IMR-90 (cell line): ENCODE measurements around the gene RCAN2. TPM values are rescaled to one million over a fixed set of nuclear protein-coding genes. Genes with fewer than 3 reads are reported as not detected.

Source experiments
- ATAC-seq: fragments of 200-7000 bp; cut with Tn5 transposase; 2 replicates; pipeline ENCODE4 v1.9.1; 2020; ENCODE audit warnings: low read depth, mild to moderate bottlenecking, moderate library complexity
- BruUV-seq: library from RNA; stranded (reverse); fragments of 400-500 nt; replicated peaks from 2 replicates; lab custom pipeline; 2021; lab: Mats Ljungman, UMichigan
- CTCF ChIA-PET: fragments of 300-600 bp; formaldehyde crosslinking; extraction: SDS; loops from one replicate; lab custom pipeline; 2021; ENCODE audit warnings: antibody characterized with exemption; lab: Yijun Ruan, JAX
- POLR2A ChIA-PET: fragments of 300-600 bp; sonication (Branson Sonifier 250); formaldehyde crosslinking; loops from one replicate; lab custom pipeline; 2022; ENCODE audit warnings: antibody characterized with exemption; ENCODE audit not compliant: unreplicated experiment; lab: Charles Lee
- DNase-seq: peaks from one replicate; pipeline ENCODE4 v3.0.0; 2013
- H2AFZ ChIP-seq: replicated peaks from 2 replicates; pipeline ENCODE3; 2013; ENCODE audit warnings: low read length, mild to moderate bottlenecking; ENCODE audit not compliant: poor library complexity
- H2AK5ac ChIP-seq: 2 replicates; pipeline ENCODE4 v1.6.1; 2013; ENCODE audit warnings: low read depth, low read length, inconsistent platforms
- H2AK9ac ChIP-seq: replicated peaks from 2 replicates; pipeline ENCODE3; 2013; ENCODE audit warnings: mild to moderate bottlenecking, low read depth, low read length, moderate library complexity; ENCODE audit not compliant: poor library complexity
- H2BK120ac ChIP-seq: 2 replicates; pipeline ENCODE4 v1.6.1; 2013; ENCODE audit warnings: low read depth, low read length, inconsistent platforms
- H2BK15ac ChIP-seq: 3 replicates; pipeline ENCODE4 v1.6.1; 2013; ENCODE audit warnings: low read depth, low read length, inconsistent platforms
- H2BK20ac ChIP-seq: 2 replicates; pipeline ENCODE4 v1.6.1; 2013; ENCODE audit warnings: low read depth, mild to moderate bottlenecking, inconsistent platforms, low read length, moderate library complexity
- H2BK5ac ChIP-seq: 2 replicates; pipeline ENCODE4 v1.6.1; 2013; ENCODE audit warnings: mild to moderate bottlenecking, low read depth, low read length, inconsistent platforms; ENCODE audit not compliant: poor library complexity, severe bottlenecking
- H3K14ac ChIP-seq: replicated peaks from 2 replicates; pipeline ENCODE4 v1.6.1; 2013; ENCODE audit warnings: low read depth, low read length, inconsistent platforms
- H3K18ac ChIP-seq: 2 replicates; pipeline ENCODE4 v1.6.1; 2013; ENCODE audit warnings: low read depth, low read length, control low read depth
- H3K23ac ChIP-seq: 2 replicates; pipeline ENCODE4 v1.6.1; 2013; ENCODE audit warnings: low read depth, low read length, inconsistent platforms
- H3K27ac ChIP-seq: 2 replicates; pipeline ENCODE4 v1.5.1; 2013; ENCODE audit warnings: mild to moderate bottlenecking, control low read depth, low read length; ENCODE audit not compliant: insufficient read depth
- H3K27me3 ChIP-seq: 2 replicates; pipeline ENCODE4 v1.6.1; 2013; ENCODE audit warnings: low read length; ENCODE audit not compliant: control insufficient read depth, insufficient read depth
- H3K36me3 ChIP-seq: 2 replicates; pipeline ENCODE4 v1.6.1; 2013; ENCODE audit warnings: low read length, mixed read lengths; ENCODE audit not compliant: control insufficient read depth, insufficient read depth
- H3K4ac ChIP-seq: 2 replicates; pipeline ENCODE4 v1.6.1; 2013; ENCODE audit warnings: low read depth, low read length, inconsistent platforms
- H3K4me1 ChIP-seq: 2 replicates; pipeline ENCODE4 v1.6.1; 2013; ENCODE audit warnings: low read length, mixed read lengths; ENCODE audit not compliant: control insufficient read depth, insufficient read depth
- H3K4me2 ChIP-seq: 2 replicates; pipeline ENCODE4 v1.6.1; 2013; ENCODE audit warnings: low read depth, mild to moderate bottlenecking, control low read depth, low read length, moderate library complexity
- H3K4me3 ChIP-seq: 2 replicates; pipeline ENCODE4 v1.5.1; 2013; ENCODE audit warnings: low read depth, mild to moderate bottlenecking, control low read depth, low read length, moderate library complexity; ENCODE audit not compliant: insufficient read depth
- H3K56ac ChIP-seq: 2 replicates; pipeline ENCODE4 v1.6.1; 2013; ENCODE audit warnings: low read length, inconsistent platforms; ENCODE audit not compliant: insufficient read depth; ENCODE audit errors: extremely low read depth
- H3K79me1 ChIP-seq, 2 experiments: 2 replicates each; pipeline ENCODE4 v1.6.1; 2013; ENCODE audit warnings: low read length in 2 of 2, inconsistent platforms in 1 of 2, low read depth in 1 of 2
- H3K9ac ChIP-seq: 2 replicates; pipeline ENCODE4 v1.6.1; 2013; ENCODE audit warnings: low read depth, low read length, control low read depth
- H3K9me1 ChIP-seq: 2 replicates; pipeline ENCODE4 v1.6.1; 2013; ENCODE audit warnings: low read length, inconsistent platforms; ENCODE audit not compliant: insufficient read depth
- H3K9me3 ChIP-seq: 2 replicates; pipeline ENCODE4 v1.6.1; 2013; ENCODE audit warnings: low read length; ENCODE audit not compliant: control insufficient read depth, insufficient read depth
- H4K20me1 ChIP-seq: 2 replicates; pipeline ENCODE4 v1.6.1; 2013; ENCODE audit warnings: low read length, inconsistent platforms; ENCODE audit not compliant: insufficient read depth
- H4K5ac ChIP-seq: 2 replicates; pipeline ENCODE4 v1.6.1; 2013; ENCODE audit warnings: mild to moderate bottlenecking, low read depth, low read length, control low read depth
- H4K8ac ChIP-seq, 2 experiments: 2 replicates each; pipeline ENCODE4 v1.6.1; 2013; ENCODE audit warnings: low read depth in 2 of 2, low read length in 2 of 2, control low read depth in 1 of 2, inconsistent platforms in 1 of 2
- H4K91ac ChIP-seq: 2 replicates; pipeline ENCODE4 v1.6.1; 2013; ENCODE audit warnings: low read depth, low read length, inconsistent platforms; ENCODE audit not compliant: insufficient read depth
- BHLHE40 ChIP-seq: fragments of 150-350 bp; IDR thresholded peaks from 2 replicates; pipeline ENCODE4 v1.6.1; 2016; ENCODE audit warnings: mild to moderate bottlenecking, low read depth, low read length
- CEBPB ChIP-seq: IDR thresholded peaks from 2 replicates; pipeline ENCODE4 v1.6.1; 2012; ENCODE audit warnings: low read depth, low read length, improper control_type of control experiment
- CTCF ChIP-seq: conservative IDR thresholded peaks from 2 replicates; pipeline ENCODE4 v1.5.1; 2012; ENCODE audit warnings: mild to moderate bottlenecking, low read depth, low read length, improper control_type of control experiment
- ELK1 ChIP-seq: fragments of 150-350 bp; IDR thresholded peaks from 2 replicates; pipeline ENCODE4 v1.6.1; 2016; ENCODE audit warnings: low read depth, mild to moderate bottlenecking, low read length, moderate library complexity, borderline replicate concordance
- MAZ ChIP-seq: IDR thresholded peaks from 2 replicates; pipeline ENCODE4 v1.6.1; 2012; ENCODE audit warnings: low read depth, mild to moderate bottlenecking, low read length, improper control_type of control experiment, moderate library complexity, borderline replicate concordance
- MXI1 ChIP-seq: IDR thresholded peaks from 2 replicates; pipeline ENCODE4 v1.6.1; 2012; ENCODE audit warnings: low read depth, mild to moderate bottlenecking, low read length, moderate library complexity, borderline replicate concordance
- NFE2L2 ChIP-seq: fragments of 150-350 bp; IDR thresholded peaks from 2 replicates; pipeline ENCODE4 v1.6.1; 2016; ENCODE audit warnings: low read depth, mild to moderate bottlenecking, low read length
- POLR2A ChIP-seq: IDR thresholded peaks from 2 replicates; pipeline ENCODE4 v1.6.1; 2012; ENCODE audit warnings: mild to moderate bottlenecking, low read depth, low read length
- RAD21 ChIP-seq: IDR thresholded peaks from 2 replicates; pipeline ENCODE4 v1.6.1; 2012; ENCODE audit warnings: low read length, improper control_type of control experiment
- RCOR1 ChIP-seq: IDR thresholded peaks from 2 replicates; pipeline ENCODE4 v1.6.1; 2012; ENCODE audit warnings: mild to moderate bottlenecking, low read length, improper control_type of control experiment; ENCODE audit not compliant: insufficient replicate concordance
- RFX5 ChIP-seq: IDR thresholded peaks from 2 replicates; pipeline ENCODE4 v1.8.0; 2012; ENCODE audit warnings: low read depth, mild to moderate bottlenecking, low read length, moderate library complexity
- SMC3 ChIP-seq: fragments of 150-350 bp; IDR thresholded peaks from 2 replicates; pipeline ENCODE4 v1.6.1; 2016; ENCODE audit warnings: low read depth, mild to moderate bottlenecking, antibody characterized with exemption, low read length, moderate library complexity
- WGBS, 2 experiments: methylation state at CpG; one replicate each; pipeline versions ENCODE4 v1.1.5 to v1.1.7; 2013; ENCODE audit warnings: missing lambda C conversion rate in 2 of 2; ENCODE audit not compliant: insufficient read length in 1 of 2; ENCODE audit errors: extremely low coverage in 2 of 2; 5-methylcytosine and 5-hydroxymethylcytosine counted together
- dilution Hi-C: fragments of 300-500 bp; cut with HindIII; formaldehyde crosslinking; loops from one replicate; pipeline ENCODE4 v1.14.3; 2018; ENCODE audit warnings: low sequenced_read_pairs; ENCODE audit not compliant: unreplicated experiment
- in situ Hi-C: fragments of 300-500 bp; cut with MboI; formaldehyde crosslinking; loops from 3 replicates; pipeline ENCODE4 v1.14.3; 2019; ENCODE audit warnings: low sequenced_read_pairs, inconsistent platforms, mixed read lengths
- intact Hi-C: fragments of 100-400 bp; cut with micrococcal nuclease; formaldehyde crosslinking; loops from 2 replicates; pipeline ENCODE4 v1.10.0; 2022
- polyA plus RNA-seq, 3 experiments: library from polyadenylated mRNA; depleted of rRNA; stranded (reverse); fragments of >200 nt; gene quantifications; 2 replicates each; pipeline ENCODE4 v1.2.3, GENCODE V29; 2012; ENCODE audit warnings: low replicate concordance in 1 of 3
- total RNA-seq: library from RNA; depleted of rRNA; stranded (reverse); fragments of >200 nt; gene quantifications from 2 replicates; pipeline ENCODE4 v1.2.3, GENCODE V29; 2012

Gene RCAN2
- total and polyA plus RNA-seq, 2 of the 4 experiments (the other 2 are of a cell fraction): 1.3 to 1.8 TPM

- Histone ChIP-seq H2BK120ac (no peak overlapping the region), H3K4me1 (no peaks in the 10 kb centered on the region), H4K20me1 (no peaks in the 10 kb centered on the region), H3K56ac (no peak overlapping the region), H4K91ac (no peak overlapping the region), H2BK20ac (no peak overlapping the region), H3K79me1 (no peaks in the 10 kb centered on the region), H4K5ac (no peak overlapping the region), H3K27ac (no peak overlapping the region), H3K9me1 (no peaks in the 10 kb centered on the region), H4K8ac (no peak overlapping the region), H2BK15ac (no peak overlapping the region), H2BK5ac (no peak overlapping the region), H3K23ac (no peak overlapping the region), H2AFZ (no peak overlapping the region), H3K4me3 (no peak overlapping the region), H3K9ac (no peak overlapping the region), H3K27me3 (no peaks in the 10 kb centered on the region), H3K14ac (no peak overlapping the region), H3K9me3 (no peaks in the 10 kb centered on the region), H3K4ac (no peak overlapping the region), H2AK5ac (no peak overlapping the region), H3K18ac (no peak overlapping the region), H3K4me2 (no peak overlapping the region), H2AK9ac (no peak overlapping the region), H3K36me3 (no peaks in the 10 kb centered on the region)
- POLR2A ChIA-PET: no interaction called here
- CTCF ChIA-PET: no interaction called here
- BruUV-seq: no TSS peak
- DNase-seq: no peak
- ATAC-seq: no peak
- intact Hi-C loops (no loop called here), dilution Hi-C loops (no loop called here), in situ Hi-C loops (no loop called here)
- 53% methylated on average over 6 of the region's 6 CpGs; no CpG with 5 or more reads in 1 of the 2 experiments for WGBS, 2 experiments
- TF ChIP-seq RCOR1: no peak
- TF ChIP-seq ELK1: no peak
- no peak for TF ChIP-seq CEBPB
- no peak for TF ChIP-seq BHLHE40
- TF ChIP-seq MAZ: no peak
- no peak for TF ChIP-seq CTCF
- TF ChIP-seq RFX5: no peak
- no peak for TF ChIP-seq NFE2L2
- no peak for TF ChIP-seq MXI1
- TF ChIP-seq POLR2A: no peak
- TF ChIP-seq RAD21: no peak
- TF ChIP-seq SMC3: no peak
Measured at GRCh38 chr6:46215213-46215612, 276.0 kb downstream of the RCAN2 start.
